ENCODE measurements around the gene KCTD20. TPM values are rescaled to one million over a fixed set of nuclear protein-coding genes. Genes with fewer than 3 reads are reported as not detected.
A peak's percentile ranks its signal among the peaks of the same experiment; 100 is the strongest.

The KCTD20 gene
- total RNA-seq, 1 donor from 2014 or later: 29.1 TPM

GRCh38 chr6:36516559-36516958, 73.8 kb downstream of the KCTD20 start:
- H3K27ac Mint-ChIP-seq (ENCODE audit: unreplicated experiment): peak overlapping the region; percentile 80
- peak; percentile 30 for DNase-seq
- peaks cover 4% of the 10 kb centered on the region for H3K9me3 Mint-ChIP-seq (ENCODE audit: unreplicated experiment)
- no peaks in the 10 kb centered on the region for H3K27me3 Mint-ChIP-seq (ENCODE audit: unreplicated experiment)
- H3K4me3 Mint-ChIP-seq (ENCODE audit: unreplicated experiment): no peak overlapping the region
- H3K4me1 Mint-ChIP-seq (ENCODE audit: low read depth, unreplicated experiment): peaks cover 14% of the 10 kb centered on the region
- H3K36me3 Mint-ChIP-seq (ENCODE audit: unreplicated experiment): peaks cover 3% of the 10 kb centered on the region
- TF ChIP-seq, protein P1, sequence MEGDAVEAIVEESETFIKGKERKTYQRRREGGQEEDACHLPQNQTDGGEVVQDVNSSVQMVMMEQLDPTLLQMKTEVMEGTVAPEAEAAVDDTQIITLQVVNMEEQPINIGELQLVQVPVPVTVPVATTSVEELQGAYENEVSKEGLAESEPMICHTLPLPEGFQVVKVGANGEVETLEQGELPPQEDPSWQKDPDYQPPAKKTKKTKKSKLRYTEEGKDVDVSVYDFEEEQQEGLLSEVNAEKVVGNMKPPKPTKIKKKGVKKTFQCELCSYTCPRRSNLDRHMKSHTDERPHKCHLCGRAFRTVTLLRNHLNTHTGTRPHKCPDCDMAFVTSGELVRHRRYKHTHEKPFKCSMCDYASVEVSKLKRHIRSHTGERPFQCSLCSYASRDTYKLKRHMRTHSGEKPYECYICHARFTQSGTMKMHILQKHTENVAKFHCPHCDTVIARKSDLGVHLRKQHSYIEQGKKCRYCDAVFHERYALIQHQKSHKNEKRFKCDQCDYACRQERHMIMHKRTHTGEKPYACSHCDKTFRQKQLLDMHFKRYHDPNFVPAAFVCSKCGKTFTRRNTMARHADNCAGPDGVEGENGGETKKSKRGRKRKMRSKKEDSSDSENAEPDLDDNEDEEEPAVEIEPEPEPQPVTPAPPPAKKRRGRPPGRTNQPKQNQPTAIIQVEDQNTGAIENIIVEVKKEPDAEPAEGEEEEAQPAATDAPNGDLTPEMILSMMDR (IDR thresholded peaks at IDR 0.05; ENCODE audit: partially characterized antibody, unreplicated experiment): no peak

- DNase-seq: no peak
- Mint-ChIP-seq H3K27ac (ENCODE audit: unreplicated experiment) (peak overlapping the region; percentile 33), H3K27me3 (ENCODE audit: unreplicated experiment) (no peaks in the 10 kb centered on the region), H3K36me3 (ENCODE audit: unreplicated experiment) (peaks cover 3% of the 10 kb centered on the region), H3K9me3 (ENCODE audit: unreplicated experiment) (peaks cover 4% of the 10 kb centered on the region), H3K4me3 (ENCODE audit: unreplicated experiment) (no peak overlapping the region), H3K4me1 (ENCODE audit: low read depth, unreplicated experiment) (peaks cover 14% of the 10 kb centered on the region)
- TF ChIP-seq, protein P1 (IDR thresholded peaks at IDR 0.05; ENCODE audit: partially characterized antibody, unreplicated experiment): no peak
These were observed 74.2 kb downstream of the KCTD20 start for GRCh38 chr6:36516988-36517387.

- Mint-ChIP-seq H3K27ac (ENCODE audit: unreplicated experiment) (peak overlapping the region; percentile 33), H3K36me3 (ENCODE audit: unreplicated experiment) (no peaks in the 10 kb centered on the region), H3K4me1 (ENCODE audit: low read depth, unreplicated experiment) (peaks cover 14% of the 10 kb centered on the region), H3K4me3 (ENCODE audit: unreplicated experiment) (no peak overlapping the region), H3K9me3 (ENCODE audit: unreplicated experiment) (peaks cover 4% of the 10 kb centered on the region), H3K27me3 (ENCODE audit: unreplicated experiment) (no peaks in the 10 kb centered on the region)
- no peak for DNase-seq
- TF ChIP-seq, protein P1 (IDR thresholded peaks at IDR 0.05; ENCODE audit: partially characterized antibody, unreplicated experiment): no peak
These were observed 74.6 kb downstream of the KCTD20 start for GRCh38 chr6:36517408-36517807.

DNA sequence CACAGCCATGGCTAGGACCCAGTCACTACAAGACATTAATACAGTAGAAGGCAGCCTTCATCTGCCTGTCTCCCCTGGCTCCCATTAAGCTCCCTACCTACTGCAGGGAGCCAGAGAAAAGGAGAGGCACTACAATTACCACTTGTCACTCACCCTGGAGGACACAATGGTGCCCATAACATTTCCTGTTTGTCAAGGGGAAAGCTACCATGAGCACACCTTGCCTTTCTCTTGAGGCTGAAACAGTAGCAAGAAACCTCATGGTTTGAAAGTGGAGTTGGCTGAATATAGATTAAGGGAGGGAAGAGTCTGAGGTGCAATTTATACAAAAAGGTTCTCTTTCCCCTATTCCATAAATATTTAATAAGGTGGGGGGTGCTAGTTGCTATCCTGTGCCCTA, 76.6 kb downstream of the KCTD20 start:
- no peak for DNase-seq
- Mint-ChIP-seq H3K4me3 (ENCODE audit: unreplicated experiment) (no peak overlapping the region), H3K27me3 (ENCODE audit: unreplicated experiment) (no peaks in the 10 kb centered on the region), H3K27ac (ENCODE audit: unreplicated experiment) (no peak overlapping the region), H3K9me3 (ENCODE audit: unreplicated experiment) (peaks cover 4% of the 10 kb centered on the region), H3K4me1 (ENCODE audit: low read depth, unreplicated experiment) (peaks cover 14% of the 10 kb centered on the region), H3K36me3 (ENCODE audit: unreplicated experiment) (no peaks in the 10 kb centered on the region)
- TF ChIP-seq, protein P1 (IDR thresholded peaks at IDR 0.05; ENCODE audit: partially characterized antibody, unreplicated experiment): no peak

GRCh38 chr6:36523451-36523850, 80.7 kb downstream of the KCTD20 start:
- no peak overlapping the region for H3K4me3 Mint-ChIP-seq (ENCODE audit: unreplicated experiment)
- DNase-seq: no peak
- H3K27me3 Mint-ChIP-seq (ENCODE audit: unreplicated experiment): peaks cover 2% of the 10 kb centered on the region
- peaks cover 1% of the 10 kb centered on the region for H3K9me3 Mint-ChIP-seq (ENCODE audit: unreplicated experiment)
- no peak overlapping the region for H3K27ac Mint-ChIP-seq (ENCODE audit: unreplicated experiment)
- peaks cover 13% of the 10 kb centered on the region for H3K4me1 Mint-ChIP-seq (ENCODE audit: low read depth, unreplicated experiment)
- no peaks in the 10 kb centered on the region for H3K36me3 Mint-ChIP-seq (ENCODE audit: unreplicated experiment)
- TF ChIP-seq, protein P1 (IDR thresholded peaks at IDR 0.05; ENCODE audit: partially characterized antibody, unreplicated experiment): no peak
